OCI-LY1 (cell line): Measurements from ENCODE around the gene CEBPZOS.

Experiments
- H2AFZ ChIP-seq: fragments of 200-600 bp; sonication (generic), shearing (Covaris generic); 2 replicates; pipeline ENCODE4 v1.6.0; 2014; ENCODE audit warnings: antibody characterized with exemption, mild to moderate bottlenecking, low read length
- H3F3A ChIP-seq: fragments of 200-600 bp; sonication (generic), shearing (Covaris generic); 2 replicates; pipeline ENCODE4 v1.6.0; 2014; ENCODE audit warnings: mild to moderate bottlenecking, antibody characterized with exemption, low read length, moderate library complexity; ENCODE audit not compliant: insufficient read depth
- H3K27ac ChIP-seq: fragments of 200-600 bp; sonication (generic); 2 replicates; pipeline ENCODE4 v1.5.1; 2014; ENCODE audit warnings: low read length, mixed run types, mild to moderate bottlenecking, low read depth; ENCODE audit not compliant: poor library complexity, severe bottlenecking
- H3K27me3 ChIP-seq: fragments of 200-600 bp; sonication (generic); 2 replicates; pipeline ENCODE4 v1.6.0; 2014; ENCODE audit warnings: antibody characterized with exemption, mild to moderate bottlenecking, low read length, moderate library complexity; ENCODE audit not compliant: insufficient read depth
- H3K36me3 ChIP-seq: fragments of 200-600 bp; sonication (generic); 2 replicates; pipeline ENCODE4 v1.6.1; 2014; ENCODE audit warnings: mild to moderate bottlenecking, antibody characterized with exemption, low read length, moderate library complexity, mixed read lengths; ENCODE audit not compliant: insufficient read depth
- H3K4me1 ChIP-seq: fragments of 200-600 bp; sonication (generic); 2 replicates; pipeline ENCODE4 v1.5.1; 2014; ENCODE audit warnings: mild to moderate bottlenecking, low read length, moderate library complexity; ENCODE audit not compliant: insufficient read depth, severe bottlenecking
- H3K4me2 ChIP-seq: fragments of 200-600 bp; sonication (generic), shearing (Covaris generic); 2 replicates; pipeline ENCODE4 v1.6.1; 2014; ENCODE audit warnings: low read length
- H3K4me3 ChIP-seq: fragments of 200-600 bp; sonication (generic); 2 replicates; pipeline ENCODE4 v1.5.1; 2014; ENCODE audit warnings: low read length, low read depth, mild to moderate bottlenecking, mixed read lengths; ENCODE audit not compliant: poor library complexity, severe bottlenecking
- H3K79me2 ChIP-seq: fragments of 200-600 bp; shearing (Covaris generic); 2 replicates; pipeline ENCODE4 v1.6.1; 2016; ENCODE audit warnings: mixed run types, low read length, mixed read lengths; ENCODE audit not compliant: insufficient read depth
- H3K9ac ChIP-seq: fragments of 200-600 bp; sonication (generic), shearing (Covaris generic); 2 replicates; pipeline ENCODE4 v1.6.1; 2014; ENCODE audit warnings: mild to moderate bottlenecking, low read length, mixed read lengths
- H3K9me2 ChIP-seq: fragments of 200-600 bp; sonication (generic), shearing (Covaris generic); 2 replicates; pipeline ENCODE4 v1.6.1; 2014; ENCODE audit warnings: low read depth, mild to moderate bottlenecking, low read length, mixed read lengths
- H3K9me3 ChIP-seq: fragments of 200-600 bp; shearing (Covaris generic); 2 replicates; pipeline ENCODE4 v1.6.1; 2014; ENCODE audit warnings: low read length, mixed read lengths
- H4K20me1 ChIP-seq: fragments of 200-600 bp; sonication (generic), shearing (Covaris generic); 2 replicates; pipeline ENCODE4 v1.6.0; 2016; ENCODE audit warnings: mild to moderate bottlenecking, low read length; ENCODE audit not compliant: insufficient read depth
- CTCF ChIP-seq: fragments of 200-600 bp; sonication (generic), shearing (Covaris generic); IDR thresholded peaks from 2 replicates; pipeline ENCODE4 v1.5.1; 2017; ENCODE audit warnings: mild to moderate bottlenecking, antibody characterized with exemption, low read length, moderate library complexity, mixed read lengths
- EZH2 ChIP-seq: fragments of 200-600 bp; sonication (generic), shearing (Covaris generic); IDR thresholded peaks from 2 replicates; pipeline ENCODE4 v1.8.0; 2017; ENCODE audit warnings: borderline replicate concordance, mixed run types, mild to moderate bottlenecking, antibody characterized with exemption, low read length, moderate library complexity, mixed read lengths

CEBPZOS gene

GRCh38 chr2:37228788-37229187 lies 32.5 kb downstream of the CEBPZOS start:
- Histone ChIP-seq H3K4me3 (no peak overlapping the region), H3K9me3 (no peaks in the 10 kb centered on the region), H3K4me2 (no peak overlapping the region), H3K4me1 (peaks cover 44% of the 10 kb centered on the region), H3K9me2 (no peaks in the 10 kb centered on the region), H2AFZ (no peak overlapping the region), H3K9ac (no peak overlapping the region), H3K36me3 (peaks cover 43% of the 10 kb centered on the region), H3F3A (no peaks in the 10 kb centered on the region), H4K20me1 (no peaks in the 10 kb centered on the region), H3K79me2 (peaks cover 91% of the 10 kb centered on the region), H3K27ac (no peak overlapping the region), H3K27me3 (no peaks in the 10 kb centered on the region)
- TF ChIP-seq EZH2 (no peak), CTCF (no peak)

- Histone ChIP-seq H3K4me1 (peaks cover 44% of the 10 kb centered on the region), H3K79me2 (peaks cover 88% of the 10 kb centered on the region), H3K9ac (peak overlapping the region; percentile 95), H3K9me2 (no peaks in the 10 kb centered on the region), H3K9me3 (no peaks in the 10 kb centered on the region), H3K36me3 (peaks cover 39% of the 10 kb centered on the region), H3K4me2 (peak overlapping the region; percentile 98), H3K27me3 (no peaks in the 10 kb centered on the region), H4K20me1 (no peaks in the 10 kb centered on the region), H2AFZ (no peak overlapping the region), H3K27ac (no peak overlapping the region), H3K4me3 (peak overlapping the region; percentile 78), H3F3A (no peaks in the 10 kb centered on the region)
- TF ChIP-seq CTCF: no peak
- TF ChIP-seq EZH2: no peak
These were observed 34.3 kb downstream of the CEBPZOS start for GRCh38 chr2:37230581-37230980.

- no peaks in the 10 kb centered on the region for H3K9me3 ChIP-seq
- H3K9ac ChIP-seq: peak within 1 kb of the TSS; percentile 95
- H2AFZ ChIP-seq: 0 out of 2 replicates have a peak within 1 kb of the TSS, but pooled peaks have one; percentile 66
- peaks cover 41% of the 10 kb centered on the region for H3K36me3 ChIP-seq
- peak within 1 kb of the TSS; percentile 78 for H3K4me3 ChIP-seq
- no peak for TF ChIP-seq EZH2
- no peak for TF ChIP-seq CTCF
- peaks cover 86% of the 10 kb centered on the region for H3K79me2 ChIP-seq
- no peaks in the 10 kb centered on the region for H3K9me2 ChIP-seq
- peaks cover 40% of the 10 kb centered on the region for H3K4me1 ChIP-seq
- peak within 1 kb of the TSS; percentile 98 for H3K4me2 ChIP-seq
- H3F3A ChIP-seq: no peaks in the 10 kb centered on the region
- H4K20me1 ChIP-seq: no peaks in the 10 kb centered on the region
- no peaks in the 10 kb centered on the region for H3K27me3 ChIP-seq
- H3K27ac ChIP-seq: peak within 1 kb of the TSS; percentile 44
These were observed 35.2 kb downstream of the CEBPZOS start, which contains the start of the genes CEBPZ and NDUFAF7 for GRCh38 chr2:37231241-37232130. TSS of gene CEBPZ (minus strand) at chr2:37231596. CDS start at chr2:37231567, 29 bp downstream. TSS of gene NDUFAF7 (plus strand) at chr2:37231658. CDS start at chr2:37231706, 48 bp downstream.
